Measurements from ENCODE around the gene TUSC2.
"Not testable (repeated sequence)": the region's sequence is repeated elsewhere in the genome, so short reads cannot be mapped to it uniquely, and the experiment has no call there.

TUSC2 gene

DNA sequence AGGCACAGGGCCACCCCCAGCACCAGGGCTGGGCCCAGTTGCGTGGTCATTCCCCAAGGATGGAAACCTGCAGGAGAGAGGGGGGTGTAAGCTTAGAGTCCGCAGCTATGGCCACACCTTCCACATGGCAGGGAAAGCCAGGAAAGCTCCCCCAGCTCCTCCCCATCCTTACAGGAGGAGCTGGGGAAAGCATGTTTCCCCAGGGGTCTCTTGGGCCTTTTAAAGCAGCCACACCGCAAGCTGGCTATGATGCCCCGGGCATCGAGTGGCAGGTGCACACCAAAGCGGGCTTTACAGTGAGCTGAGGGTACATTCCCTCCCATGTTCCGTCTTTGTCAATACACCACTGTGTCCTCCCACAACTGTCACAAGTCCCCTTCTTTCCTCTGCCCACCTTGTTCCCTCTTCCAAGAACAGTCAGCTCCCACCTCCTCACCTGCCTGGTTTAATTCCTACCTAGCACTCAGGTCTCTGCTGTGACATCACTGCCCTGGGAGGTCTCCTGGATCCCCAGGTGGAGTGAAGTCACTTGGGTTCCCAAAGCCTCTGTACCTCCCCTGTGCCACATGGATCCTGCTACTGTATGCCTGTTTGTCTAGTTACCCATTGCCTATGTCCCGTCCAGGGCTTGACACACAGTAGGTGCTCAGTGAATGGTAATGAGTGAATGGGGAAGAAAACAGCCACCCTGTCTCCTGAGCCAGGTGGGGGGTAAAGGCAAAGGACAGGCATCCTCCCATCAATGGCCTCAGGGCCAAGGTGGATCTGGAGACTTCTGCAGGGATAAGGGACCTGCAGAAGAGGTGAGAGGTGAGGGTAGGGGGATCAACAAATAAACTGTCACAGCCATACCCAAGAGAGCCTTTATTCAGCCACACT is 32.2 kb downstream of the TUSC2 start:
- TF ChIP-seq POLR2A (IDR thresholded peaks at IDR 0.05; ENCODE audit: low read length): peak; percentile 23
- no peak for TF ChIP-seq GATA1 (IDR thresholded peaks at IDR 0.05; ENCODE audit: low read depth, low read length)
- DNase-seq: no peak

DNA sequence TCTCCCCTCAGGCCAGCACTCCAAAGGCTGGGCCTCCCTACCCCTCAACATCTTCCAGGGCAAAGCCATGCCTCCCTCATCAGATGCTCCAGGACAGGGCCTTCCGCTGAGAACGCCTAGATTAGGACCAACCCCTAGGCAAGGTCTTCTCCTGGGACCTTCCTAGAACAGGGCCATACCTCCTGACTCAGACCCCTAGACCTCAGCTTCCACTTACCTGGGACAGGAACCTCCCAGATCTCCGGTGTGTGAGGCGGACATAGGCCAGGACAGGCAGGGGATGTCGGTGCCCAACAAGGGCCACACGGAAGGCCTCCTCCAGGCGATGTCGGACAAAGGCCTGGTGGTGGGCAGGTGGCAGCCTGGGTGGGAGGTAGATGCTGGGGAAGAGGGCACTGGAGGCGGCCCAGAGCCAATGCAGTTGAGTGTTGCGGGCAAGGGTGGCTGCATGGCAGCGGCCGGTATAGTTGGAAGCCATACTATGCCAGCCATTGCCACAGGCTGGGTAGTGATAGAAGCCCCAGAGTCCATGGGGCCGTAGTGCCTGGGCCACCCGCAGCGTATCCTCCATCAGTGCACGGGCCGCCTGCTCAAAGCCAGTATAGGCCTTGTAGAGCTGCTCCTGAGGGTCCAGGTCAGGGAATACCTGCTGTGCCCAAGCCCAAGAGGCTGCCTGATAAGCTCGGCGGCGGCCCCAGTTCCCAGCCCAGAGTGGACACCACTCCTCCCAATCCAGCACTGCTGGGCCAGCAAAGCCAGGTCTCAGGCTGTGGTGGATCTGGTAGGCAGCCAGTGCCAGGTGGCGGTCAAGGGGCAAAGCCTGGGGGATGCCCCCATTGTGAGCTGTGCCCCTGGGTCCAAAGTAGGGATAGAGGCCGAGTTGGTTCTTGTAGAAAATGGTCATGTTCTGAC is 33.3 kb downstream of the TUSC2 start:
- TF ChIP-seq GATA1 (IDR thresholded peaks at IDR 0.05; ENCODE audit: low read depth, low read length): no peak
- TF ChIP-seq POLR2A (IDR thresholded peaks at IDR 0.05; ENCODE audit: low read length): peak; percentile 23

DNA sequence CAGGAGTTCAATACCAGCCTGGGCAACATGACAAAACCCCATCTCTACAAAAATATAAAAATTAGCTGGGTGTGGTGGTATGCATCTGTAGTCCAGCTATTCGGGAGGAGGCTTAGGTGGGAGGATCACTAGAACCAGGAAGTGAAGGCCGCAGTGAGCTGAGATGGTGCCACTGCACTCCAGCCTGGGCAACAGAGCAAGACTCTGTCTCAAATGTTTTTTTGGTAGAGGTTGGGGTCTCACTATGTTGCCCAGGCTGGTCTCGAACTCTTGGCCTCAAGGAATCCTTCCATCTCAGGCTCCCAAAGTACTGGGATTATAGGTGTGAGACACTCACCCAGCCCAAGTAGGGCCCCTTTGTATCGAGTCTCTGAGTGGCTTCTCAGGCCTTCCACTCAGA is 33.9 kb downstream of the TUSC2 start:
- DNase-seq: no peak
- TF ChIP-seq GATA1 (IDR thresholded peaks at IDR 0.05; ENCODE audit: low read depth, low read length): no peak
- TF ChIP-seq POLR2A (IDR thresholded peaks at IDR 0.05; ENCODE audit: low read length): peak; percentile 2

More for the DNA sequence above, 33.3 kb downstream of the TUSC2 start:
- no peak for DNase-seq

DNA sequence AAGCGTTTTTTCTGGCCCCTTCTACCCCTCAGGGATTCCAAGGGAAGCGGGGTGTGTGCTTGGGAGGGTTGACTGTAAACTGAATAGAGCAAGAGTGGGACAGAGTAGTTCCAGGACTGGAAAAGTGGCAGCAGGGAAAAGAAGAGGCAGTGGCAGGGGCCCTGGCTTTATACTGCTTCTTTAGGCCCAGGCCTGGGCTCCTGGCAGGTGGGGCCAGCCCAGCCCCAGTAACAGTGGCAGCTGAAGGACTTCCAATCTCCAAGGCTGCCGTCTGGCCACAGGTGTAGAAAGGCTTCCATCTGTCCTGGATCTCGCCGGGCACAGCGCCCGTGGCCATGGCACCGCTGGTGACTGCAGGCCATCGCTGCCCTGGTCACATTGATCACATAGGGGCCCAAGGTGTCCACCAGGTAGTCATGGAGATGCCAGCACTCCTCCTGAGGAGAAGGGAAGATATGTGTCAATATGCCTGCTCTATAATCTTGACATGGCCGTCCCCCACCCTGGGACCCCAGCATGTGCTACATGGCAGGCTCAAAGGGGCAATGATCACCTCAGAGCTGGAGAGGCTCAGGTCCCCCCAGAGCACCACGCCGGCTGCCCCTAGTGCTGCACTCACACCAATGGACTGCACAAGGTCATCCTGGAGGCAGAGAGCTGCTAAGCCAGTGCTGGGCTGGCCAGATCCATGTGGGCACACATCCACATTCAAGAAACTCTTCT is 34.8 kb downstream of the TUSC2 start:
- no peak for DNase-seq
- no peak for TF ChIP-seq POLR2A (IDR thresholded peaks at IDR 0.05; ENCODE audit: low read length)
- TF ChIP-seq GATA1 (IDR thresholded peaks at IDR 0.05; ENCODE audit: low read depth, low read length): no peak

DNA sequence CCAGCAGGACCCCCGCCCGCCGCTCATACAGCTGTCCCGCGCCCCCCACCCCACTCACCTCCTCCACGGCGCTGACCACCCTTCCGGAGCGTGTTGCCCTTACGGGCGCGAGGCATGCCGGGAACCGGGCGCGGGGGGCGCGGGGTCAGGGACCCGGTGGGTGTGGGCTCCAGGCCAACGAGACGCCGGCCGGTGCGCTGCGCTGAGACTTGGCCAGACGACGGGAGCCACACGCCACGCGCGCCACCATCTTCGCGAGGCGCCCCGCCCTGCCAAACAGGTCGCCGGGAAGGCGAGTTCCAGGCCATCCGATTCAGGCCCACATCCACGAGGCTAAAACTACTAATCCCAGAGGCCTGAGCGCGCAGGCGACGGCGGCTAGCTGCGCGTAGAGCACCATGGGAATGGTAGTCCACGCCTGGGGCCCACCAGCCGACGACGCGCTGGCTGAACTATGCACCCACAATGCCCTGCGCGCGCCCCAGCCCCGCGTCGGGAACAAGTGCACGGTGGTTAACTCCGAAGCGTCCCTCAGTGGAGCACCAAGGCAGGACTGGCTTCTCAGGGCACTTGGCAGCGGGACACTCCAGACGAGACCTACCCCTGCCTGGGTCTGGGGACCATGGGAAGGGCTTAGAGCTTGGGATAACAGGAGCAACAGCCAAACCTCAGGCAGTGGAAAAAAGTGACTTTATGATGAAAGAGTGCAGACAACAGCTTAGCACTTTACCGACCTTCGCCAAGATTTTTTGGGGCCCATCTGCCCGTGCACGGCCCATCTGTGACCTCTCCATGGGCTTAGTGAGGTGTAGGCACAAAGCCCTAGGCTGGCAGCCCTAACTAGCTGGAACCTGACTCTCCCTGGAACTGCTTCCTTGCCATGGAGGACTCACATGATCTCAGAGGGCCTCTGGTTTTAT is 35.6 kb downstream of the TUSC2 start, which contains the start of gene IFRD2:
IFRD2 (minus strand) TSS at position 271 of the 920 bp plus-strand sequence; CDS start at position 116, 155 bp downstream.
- DNase-seq: peak; percentile 99
- TF ChIP-seq POLR2A (IDR thresholded peaks at IDR 0.05; ENCODE audit: low read length) (peak; percentile 84), GATA1 (IDR thresholded peaks at IDR 0.05; ENCODE audit: low read depth, low read length) (no peak)

DNA sequence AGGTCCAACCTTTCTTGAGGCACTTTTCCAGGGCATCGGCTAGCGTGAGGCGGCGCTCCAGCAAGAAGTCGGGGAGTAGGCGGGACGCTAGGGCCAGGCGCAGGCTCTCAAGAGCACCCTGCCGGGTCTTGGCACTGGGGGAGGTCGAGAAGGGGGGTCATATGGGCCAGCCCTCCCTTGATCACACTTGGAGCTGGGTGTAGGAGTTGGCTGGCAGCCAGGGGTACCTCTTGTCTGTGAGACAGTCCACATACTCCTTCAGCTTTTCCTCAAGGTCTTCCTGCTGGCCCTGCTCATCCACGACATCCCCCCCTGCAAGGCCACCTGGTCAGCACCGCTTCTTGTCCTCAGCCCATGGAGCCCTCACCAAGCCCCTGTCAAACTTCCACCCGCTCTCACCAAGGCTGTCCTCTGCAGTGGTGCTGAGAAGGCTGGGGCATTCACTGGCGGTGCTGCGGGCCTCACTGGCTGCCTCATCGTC is 37.8 kb downstream of the TUSC2 start:
- no peak for DNase-seq
- TF ChIP-seq GATA1 (IDR thresholded peaks at IDR 0.05; ENCODE audit: low read depth, low read length): no peak
- no peak for TF ChIP-seq POLR2A (IDR thresholded peaks at IDR 0.05; ENCODE audit: low read length)

DNA sequence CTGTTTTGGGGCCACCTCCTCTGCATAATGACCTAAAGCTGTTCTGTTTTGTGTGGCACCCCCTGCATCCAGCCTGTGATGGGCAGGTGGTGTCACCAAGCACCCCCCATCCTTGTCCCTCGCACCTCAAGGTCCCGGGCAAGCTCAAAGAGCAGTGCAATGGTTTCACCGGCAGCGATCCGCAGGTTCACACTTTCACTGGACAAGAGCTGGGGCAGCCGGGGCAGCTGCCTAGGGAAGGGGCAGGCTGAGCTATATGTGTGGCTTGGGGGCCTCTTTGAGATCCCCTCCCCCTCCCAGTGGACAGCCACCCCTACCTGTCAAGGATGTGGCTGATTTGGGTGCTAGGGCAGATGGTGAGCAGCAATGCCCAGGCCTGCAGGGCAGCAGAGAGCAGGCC is 38.9 kb downstream of the TUSC2 start:
- no peak for DNase-seq
- TF ChIP-seq POLR2A (IDR thresholded peaks at IDR 0.05; ENCODE audit: low read length) (no peak), GATA1 (IDR thresholded peaks at IDR 0.05; ENCODE audit: low read depth, low read length) (no peak)

DNA sequence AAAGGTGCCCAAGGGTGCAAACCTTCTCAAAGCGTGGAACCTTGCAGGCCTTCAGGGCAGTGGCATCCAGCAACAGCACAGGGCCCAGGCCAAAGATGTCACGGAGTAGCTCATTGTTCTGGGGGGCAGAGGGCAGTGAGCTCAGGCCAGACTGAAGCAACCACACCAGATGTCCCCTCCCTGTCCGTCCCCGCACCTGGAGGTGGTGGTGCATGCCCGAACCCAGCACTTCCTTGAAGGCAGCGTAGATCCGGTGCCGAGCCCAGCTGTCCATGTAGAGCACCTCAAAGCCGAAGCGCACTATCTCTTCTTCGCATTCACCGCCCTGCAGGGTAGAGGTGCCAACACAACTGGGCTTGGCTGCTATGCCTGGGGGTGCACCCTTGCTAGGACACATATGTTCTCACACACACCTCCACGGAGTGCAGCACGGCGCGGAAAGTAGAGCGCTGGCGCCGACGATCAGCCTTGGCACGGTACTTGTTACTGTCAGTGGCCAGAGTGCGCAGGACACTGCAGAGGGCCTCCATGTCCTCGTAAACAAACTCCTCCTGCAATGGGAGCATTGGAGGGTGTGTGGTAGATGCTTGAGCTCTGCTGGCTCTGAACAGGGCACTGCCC is 39.5 kb downstream of the TUSC2 start:
- DNase-seq: no peak

DNA sequence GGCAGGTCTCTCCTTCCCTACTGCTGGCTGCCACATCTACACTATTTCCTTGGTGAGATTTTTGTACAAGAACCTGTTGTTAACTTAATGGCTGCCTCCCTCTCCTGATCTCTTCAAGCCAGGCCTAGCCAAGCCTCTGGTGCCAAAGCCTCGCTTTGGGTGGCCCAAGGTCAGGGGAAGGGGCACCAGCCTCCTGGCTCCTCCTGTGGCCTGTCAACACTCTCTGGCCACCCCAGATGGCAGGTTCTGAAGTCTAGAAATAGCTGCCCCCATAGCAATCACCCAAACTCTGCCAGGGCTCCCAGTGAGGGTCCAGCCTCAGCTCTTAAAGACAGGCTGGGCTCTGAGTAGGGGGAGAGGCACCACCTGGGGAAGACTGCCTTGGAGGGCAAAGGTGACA is 40.8 kb downstream of the TUSC2 start:
- TF ChIP-seq GATA1 (IDR thresholded peaks at IDR 0.05; ENCODE audit: low read depth, low read length) (no peak), POLR2A (IDR thresholded peaks at IDR 0.05; ENCODE audit: low read length) (no peak)
- no peak for DNase-seq

More for the DNA sequence above, 39.5 kb downstream of the TUSC2 start:
- TF ChIP-seq GATA1 (IDR thresholded peaks at IDR 0.05; ENCODE audit: low read depth, low read length): no peak
- TF ChIP-seq POLR2A (IDR thresholded peaks at IDR 0.05; ENCODE audit: low read length): no peak

DNA sequence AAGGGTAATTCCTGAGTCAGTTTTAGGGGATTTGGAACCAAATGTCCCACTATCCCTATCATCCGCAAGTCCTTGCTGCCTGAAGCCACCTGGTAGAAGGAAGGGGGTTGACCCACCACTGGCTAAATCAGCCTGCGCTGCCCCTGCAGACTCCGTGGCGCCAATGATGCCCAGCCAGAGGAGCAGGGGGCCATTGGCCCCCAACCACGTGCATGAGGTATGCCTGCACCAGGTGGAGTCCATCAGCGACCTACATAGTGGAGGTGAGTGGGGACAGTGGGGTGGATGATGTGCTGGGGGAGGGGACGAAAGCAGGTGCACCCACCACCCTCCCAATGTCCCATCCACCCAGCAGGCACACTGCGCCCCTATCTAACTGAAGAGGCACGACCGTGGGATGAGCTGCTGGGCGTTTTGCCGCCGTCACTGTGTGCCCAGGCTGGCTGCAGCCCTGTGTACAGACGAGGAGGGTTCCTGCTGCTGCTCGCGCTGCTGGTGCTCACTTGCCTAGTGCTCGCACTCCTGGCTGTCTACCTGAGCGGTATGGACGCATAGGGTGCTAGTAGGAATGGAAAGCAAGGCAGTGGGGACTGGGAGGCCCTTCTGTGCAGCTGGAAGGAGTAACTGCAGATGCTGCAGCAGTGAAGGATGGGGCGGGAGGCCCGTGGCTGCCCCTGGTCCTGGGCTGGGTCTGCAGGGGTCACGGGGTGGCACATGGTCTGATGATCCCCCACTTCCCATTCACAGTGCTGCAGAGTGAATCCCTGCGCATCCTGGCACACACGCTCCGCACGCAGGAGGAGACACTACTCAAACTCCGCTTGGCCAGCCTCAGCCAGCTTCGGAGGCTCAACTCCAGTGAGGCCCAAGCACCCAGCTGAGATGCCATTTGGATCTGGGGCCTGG is 41.4 kb downstream of the TUSC2 start:
- no peak for DNase-seq
- TF ChIP-seq POLR2A (IDR thresholded peaks at IDR 0.05; ENCODE audit: low read length): no peak
- no peak for TF ChIP-seq GATA1 (IDR thresholded peaks at IDR 0.05; ENCODE audit: low read depth, low read length)

DNA sequence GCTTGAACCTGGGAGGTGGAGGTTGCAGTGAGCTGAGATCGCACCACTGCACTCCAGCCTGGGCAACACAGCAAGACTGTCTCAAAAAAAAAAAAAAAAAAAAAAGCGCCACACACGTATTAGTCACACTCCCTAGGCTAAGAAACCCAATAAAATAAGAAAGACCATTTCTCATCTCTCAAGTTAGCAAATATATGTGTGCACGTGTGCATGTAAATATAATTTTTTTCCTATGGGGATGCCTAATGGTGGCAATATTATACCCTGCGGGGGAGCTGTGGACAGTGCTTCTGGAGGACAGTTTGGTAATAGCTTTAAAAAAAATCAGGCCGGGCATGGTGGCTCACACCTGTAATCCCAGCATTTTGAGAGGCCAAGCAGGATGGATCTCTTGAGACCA is 43.9 kb downstream of the TUSC2 start:
- not testable (repeated sequence) for DNase-seq

Measured in erythroblast (primary cell).